Epithelial cell of proximal tubule (primary cell): ENCODE measurements around the gene TMEM121. TPM values are rescaled to one million over a fixed set of nuclear protein-coding genes. Genes with fewer than 3 reads are reported as not detected.
"Not testable (repeated sequence)": the region's sequence is repeated elsewhere in the genome, so short reads cannot be mapped to it uniquely, and the experiment has no call there.

Experiments used
- DNase-seq: peaks from one replicate; pipeline ENCODE4 v3.0.0-alpha.2; 2011; ENCODE audit warnings: low read depth
- H3K4me3 ChIP-seq: 2 replicates; pipeline ENCODE4 v1.5.1; 2011; ENCODE audit warnings: low read depth, mild to moderate bottlenecking, low read length
- CTCF ChIP-seq: conservative IDR thresholded peaks from 2 replicates; pipeline ENCODE4 v1.5.1; 2012; ENCODE audit warnings: low read depth, mild to moderate bottlenecking, low read length
- total RNA-seq: library from RNA; depleted of rRNA; stranded (reverse); fragments of >200 nt; gene quantifications from 2 replicates; pipeline ENCODE4 v1.2.3, GENCODE V29; 2015

TMEM121 gene
- total RNA-seq, 1 donor from 2014 or later = 5.6 TPM

- no peak for DNase-seq
- no peak overlapping the region for H3K4me3 ChIP-seq
- TF ChIP-seq CTCF = no peak
Measured at GRCh38 chr14:105541218-105541875, 15.0 kb downstream of the TMEM121 start.

DNA sequence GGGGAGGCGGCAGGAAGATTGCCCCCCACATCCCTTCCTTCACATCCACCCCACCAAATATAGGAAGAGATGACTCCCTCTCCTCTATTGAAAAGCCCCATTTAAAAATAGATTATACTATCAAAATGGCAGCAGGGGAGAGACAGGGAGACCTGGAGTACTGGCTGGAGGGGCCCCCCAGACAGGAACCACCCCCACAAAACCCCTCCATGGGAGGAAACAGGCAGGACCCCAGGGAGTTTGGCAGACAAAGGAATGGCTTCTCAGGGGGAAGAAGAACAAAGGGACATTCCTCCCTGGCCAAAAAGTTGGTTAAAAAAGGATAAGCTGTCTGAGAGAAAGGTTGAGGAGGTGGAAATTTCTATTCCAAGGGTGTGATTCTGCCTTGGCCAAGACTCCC, 19.3 kb downstream of the TMEM121 start:
- DNase-seq, H3K4me3 ChIP-seq: not testable (repeated sequence)

DNA sequence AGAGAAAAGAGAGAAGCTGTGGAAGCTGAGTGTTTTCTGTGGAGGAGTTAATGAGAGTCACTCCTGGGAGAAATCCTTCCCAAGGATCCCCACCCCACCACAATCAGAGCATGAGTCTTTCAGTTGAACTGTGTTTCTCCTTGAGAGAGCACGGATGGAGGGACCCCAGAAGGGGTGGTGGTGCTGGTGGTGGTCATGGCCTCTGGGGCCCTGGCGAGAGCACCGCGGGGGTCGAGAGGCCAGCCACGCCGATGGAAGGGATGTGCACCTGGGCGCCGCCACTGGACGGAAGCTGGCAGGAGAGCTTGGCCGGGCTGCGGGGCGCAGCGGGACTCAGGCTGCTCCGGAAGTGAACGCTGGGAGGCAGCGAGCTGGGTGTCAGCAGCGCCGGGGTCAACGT, 20.0 kb downstream of the TMEM121 start:
- not testable (repeated sequence) for DNase-seq, H3K4me3 ChIP-seq

DNA sequence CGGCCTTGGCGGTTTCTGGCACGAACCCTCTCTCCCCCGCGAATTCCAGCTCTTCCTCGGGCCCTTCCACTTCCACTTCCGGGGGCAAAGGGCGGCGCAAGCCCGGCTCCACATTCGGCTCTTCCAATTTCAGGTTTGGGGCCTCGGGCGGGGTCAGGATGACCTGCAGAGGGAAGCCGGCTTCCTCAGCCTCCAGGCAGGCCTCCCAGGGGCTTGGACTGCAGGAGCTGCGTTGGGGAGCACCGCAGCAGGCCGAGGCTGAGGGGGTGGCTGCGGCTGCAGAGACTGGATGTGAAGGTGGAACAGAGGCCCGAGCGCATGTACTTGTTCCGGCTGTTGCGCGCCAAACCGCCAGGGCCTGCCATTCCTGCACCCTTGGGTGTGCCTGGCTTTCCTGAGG, 20.7 kb downstream of the TMEM121 start:
- DNase-seq, H3K4me3 ChIP-seq: not testable (repeated sequence)

GRCh38 chr14:105547741-105548169, 21.4 kb downstream of the TMEM121 start:
- no peak for DNase-seq
- TF ChIP-seq CTCF = no peak
- H3K4me3 ChIP-seq = no peak overlapping the region

DNA sequence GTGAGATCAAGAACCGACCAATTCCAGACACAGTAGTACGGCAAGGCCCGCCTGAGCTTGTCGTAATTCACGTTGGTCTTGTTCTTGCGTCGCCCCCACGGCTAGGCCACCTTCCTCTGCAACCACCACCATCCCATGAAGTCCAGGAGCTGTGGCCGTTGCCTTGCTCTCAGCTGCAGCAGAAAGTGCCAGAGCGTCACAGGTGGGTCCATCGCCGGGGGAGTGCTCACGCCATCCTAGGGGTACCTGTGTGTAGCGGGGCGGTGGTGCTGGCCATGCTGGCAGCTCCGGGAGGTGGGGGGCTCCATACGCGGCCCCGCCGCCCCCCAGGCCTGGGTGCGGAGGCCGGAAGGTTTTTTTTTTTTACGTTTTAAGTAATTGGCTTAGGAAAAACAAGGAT, 23.1 kb downstream of the TMEM121 start:
- DNase-seq = no peak
- no peak overlapping the region for H3K4me3 ChIP-seq
- TF ChIP-seq CTCF = no peak

DNA sequence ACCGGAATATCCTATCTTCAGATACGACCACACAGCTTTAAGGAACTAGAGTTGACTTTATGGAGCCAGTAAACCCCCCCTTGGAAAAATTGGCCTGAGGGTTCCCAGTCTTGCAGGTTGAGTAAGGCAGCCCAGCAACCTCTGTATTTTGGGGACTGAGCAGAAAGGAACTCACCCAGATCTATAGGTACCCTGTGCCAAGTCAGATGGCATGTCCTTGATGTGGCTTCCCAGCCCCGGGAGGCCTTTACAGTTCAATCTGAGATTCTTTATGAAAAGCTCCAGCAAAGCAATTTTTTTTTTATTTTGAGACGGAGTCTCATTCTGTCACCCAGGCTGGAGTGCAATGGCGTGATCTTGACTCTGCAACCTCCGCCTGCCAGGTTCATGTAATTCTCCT, 27.6 kb downstream of the TMEM121 start:
- no peak for DNase-seq
- no peak overlapping the region for H3K4me3 ChIP-seq
- TF ChIP-seq CTCF = no peak

- no peak for DNase-seq
- TF ChIP-seq CTCF = no peak
- H3K4me3 ChIP-seq = no peak overlapping the region
Measured at GRCh38 chr14:105554523-105554922, 28.1 kb downstream of the TMEM121 start.

- not testable (repeated sequence) for H3K4me3 ChIP-seq, DNase-seq
Measured at GRCh38 chr14:105557671-105558070, 31.3 kb downstream of the TMEM121 start.

- not testable (repeated sequence) for H3K4me3 ChIP-seq, DNase-seq
Measured at GRCh38 chr14:105558449-105559154, 32.2 kb downstream of the TMEM121 start.

DNA sequence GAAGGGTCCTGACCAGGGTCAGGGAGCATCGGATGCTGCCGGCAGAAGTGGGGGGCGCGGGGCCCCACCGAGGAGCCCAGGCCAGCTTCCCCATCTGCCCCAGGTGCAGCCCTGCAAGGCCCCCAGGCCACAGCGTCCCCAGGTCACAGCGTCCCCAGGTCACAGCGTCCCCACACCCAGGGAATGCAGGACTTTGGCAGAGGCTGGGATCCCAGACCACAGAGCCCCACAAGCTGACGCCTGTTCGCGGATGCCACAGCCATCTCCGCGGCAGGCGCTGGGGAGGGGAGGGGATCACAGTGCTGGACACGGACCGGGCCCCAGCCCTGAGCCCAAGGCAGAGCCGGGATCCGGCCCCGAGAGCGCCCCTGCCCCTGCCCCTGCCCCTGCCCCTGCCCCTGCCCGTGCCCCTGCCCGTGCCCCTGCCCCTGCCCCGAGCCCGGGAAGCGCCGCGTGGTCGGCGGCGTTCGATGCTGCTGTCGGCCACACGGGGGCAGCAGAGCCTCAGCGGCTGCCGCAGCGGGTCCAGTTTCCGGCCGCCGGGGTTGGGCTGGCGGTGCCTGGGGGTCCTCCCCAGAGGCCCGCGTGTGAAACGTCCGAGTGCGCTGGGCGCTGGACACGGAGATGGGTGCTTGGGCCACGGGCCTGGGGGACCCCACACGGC, 33.1 kb downstream of the TMEM121 start:
- H3K4me3 ChIP-seq, DNase-seq: not testable (repeated sequence)

DNA sequence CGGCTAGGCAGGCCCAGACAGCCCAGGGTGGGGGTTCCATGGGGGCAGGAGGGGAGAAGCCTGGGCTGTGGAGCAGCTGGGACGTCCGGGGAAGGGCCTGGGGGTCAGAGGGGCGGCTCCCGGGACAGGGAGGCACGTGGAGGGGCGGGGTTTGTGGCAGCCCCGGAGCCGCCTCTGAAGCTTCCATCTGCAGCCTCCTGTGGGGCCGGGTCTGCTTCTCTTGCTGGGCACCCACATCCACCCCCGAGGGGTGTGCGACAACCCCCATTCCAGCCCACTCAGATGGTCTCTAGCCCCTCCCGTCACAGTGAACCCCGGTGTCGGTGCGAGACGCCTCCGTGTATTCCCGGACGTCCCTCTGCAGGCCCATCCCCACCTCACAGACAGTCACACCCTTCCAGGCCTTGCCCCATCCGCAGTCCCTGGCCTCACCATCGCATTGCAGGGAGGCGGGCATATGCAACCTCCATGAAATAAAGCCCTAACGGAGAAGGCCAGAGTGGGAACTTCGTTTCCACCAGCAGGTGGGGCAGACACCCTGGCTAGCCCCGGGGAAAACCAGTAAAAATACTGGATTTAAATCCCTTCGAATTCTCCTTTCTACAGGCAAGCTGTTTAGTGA, 33.8 kb downstream of the TMEM121 start:
- not testable (repeated sequence) for H3K4me3 ChIP-seq, DNase-seq

GRCh38 chr14:105561345-105561744, 35.0 kb downstream of the TMEM121 start:
- H3K4me3 ChIP-seq, DNase-seq: not testable (repeated sequence)
